ENCODE results near the gene ATP5PO. TPM values are rescaled to one million over a fixed set of nuclear protein-coding genes. Genes with fewer than 3 reads are reported as not detected.

Gene ATP5PO
- total RNA-seq, 1 experiment from 2014 or later: 386 TPM

- intact Hi-C loops (cut with micrococcal nuclease): loop anchor here (1.0 to 5.0 kb wide), 4 partner anchors 15 to 125 kb away; partner anchors contain the start of genes MRPS6 and SLC5A3
- H2AFZ ChIP-seq (ENCODE audit: low read length): peak overlapping the region; percentile 66
- TF ChIP-seq EZH2phosphoT487 (IDR thresholded peaks at IDR 0.05; ENCODE audit: borderline replicate concordance, low read length): peak; percentile 92
- TF ChIP-seq CTCF (conservative IDR thresholded peaks at IDR 0.05; ENCODE audit: low read depth, low read length): no peak
- no peaks in the 10 kb centered on the region for H3K9me2 ChIP-seq (replicated peaks; ENCODE audit: low read length)
- BruUV-seq (replicated peaks): TSS peak; percentile 57
- DNase-seq: peak; percentile 99
- peak overlapping the region; percentile 60 for H3K9ac ChIP-seq (ENCODE audit: low read length)
- H3K27ac ChIP-seq (ENCODE audit: low read length): peak overlapping the region; percentile 90
- H3K79me2 ChIP-seq (ENCODE audit: low read length): no peaks in the 10 kb centered on the region
- H3F3A ChIP-seq (ENCODE audit: low read length, unreplicated experiment): peaks cover 7% of the 10 kb centered on the region
- ATAC-seq: peak; percentile 94
- H4K20me1 ChIP-seq (ENCODE audit: low read length): no peaks in the 10 kb centered on the region
- H3K9me3 ChIP-seq (ENCODE audit: low read length): no peaks in the 10 kb centered on the region
- H3K27me3 ChIP-seq (ENCODE audit: low read length): no peaks in the 10 kb centered on the region
- peak overlapping the region; percentile 84 for H3K4me2 ChIP-seq (ENCODE audit: low read length)
- H3K4me3 ChIP-seq (ENCODE audit: low read length): peak overlapping the region; percentile 61
- POLR2A ChIA-PET (ENCODE audit: unreplicated experiment): interaction anchor here (0.5 to 1.0 kb wide), 11 partner anchors 9 to 154 kb away, joined by 3 to 16 read pairs (median 5); partner anchors contain the start of genes MRPS6 and SLC5A3
- H3K36me3 ChIP-seq (ENCODE audit: low read depth, low read length): no peaks in the 10 kb centered on the region
- peaks cover 21% of the 10 kb centered on the region for H3K4me1 ChIP-seq (ENCODE audit: insufficient read depth, low read length)
- CTCF ChIA-PET: interaction anchor here (0.6 to 1.2 kb wide), 10 partner anchors 9 to 548 kb away, joined by 3 to 6 read pairs (median 4); no protein-coding TSS in a partner anchor
Observed at GRCh38 chr21:33947451-33948095, 32.0 kb upstream of the ATP5PO start.

- TF ChIP-seq CTCF (conservative IDR thresholded peaks at IDR 0.05; ENCODE audit: low read depth, low read length) (no peak), EZH2 (IDR thresholded peaks at IDR 0.05; ENCODE audit: low read length, unreplicated experiment) (no peak), EZH2phosphoT487 (IDR thresholded peaks at IDR 0.05; ENCODE audit: borderline replicate concordance, low read length) (no peak)
- no peak for DNase-seq
- H3K27me3 ChIP-seq (ENCODE audit: low read length): no peaks in the 10 kb centered on the region
- ATAC-seq: no peak
- H3K4me3 ChIP-seq (ENCODE audit: low read length): no peak overlapping the region
- no peak overlapping the region for H3K9ac ChIP-seq (ENCODE audit: low read length)
- H3K9me2 ChIP-seq (replicated peaks; ENCODE audit: low read length): no peaks in the 10 kb centered on the region
- H3K79me2 ChIP-seq (ENCODE audit: low read length): no peaks in the 10 kb centered on the region
- no peak overlapping the region for H2AFZ ChIP-seq (ENCODE audit: low read length)
- ChIA-PET CTCF (no interaction called here), POLR2A (ENCODE audit: unreplicated experiment) (interaction anchor here (0.7 kb wide), 1 partner anchor 22 kb away, joined by 19 read pairs; no protein-coding TSS in a partner anchor)
- no TSS peak for BruUV-seq (replicated peaks)
- no peaks in the 10 kb centered on the region for H4K20me1 ChIP-seq (ENCODE audit: low read length)
- no peak overlapping the region for H3K27ac ChIP-seq (ENCODE audit: low read length)
- intact Hi-C loops (cut with micrococcal nuclease): loop anchor here (2.0 to 5.0 kb wide), 2 partner anchors 13 to 127 kb away; partner anchors contain the start of genes MRPS6 and SLC5A3
- H3K4me1 ChIP-seq (ENCODE audit: insufficient read depth, low read length): peaks cover 21% of the 10 kb centered on the region
- H3K4me2 ChIP-seq (ENCODE audit: low read length): no peak overlapping the region
- no peaks in the 10 kb centered on the region for H3K36me3 ChIP-seq (ENCODE audit: low read depth, low read length)
- H3K9me3 ChIP-seq (ENCODE audit: low read length): no peaks in the 10 kb centered on the region
- H3F3A ChIP-seq (ENCODE audit: low read length, unreplicated experiment): peaks cover 7% of the 10 kb centered on the region
Observed at GRCh38 chr21:33945652-33946270, 30.2 kb upstream of the ATP5PO start.
